ENCODE measurements around the gene PDE3A.

Gene PDE3A

GRCh38 chr12:20508359-20508758 is 140.0 kb downstream of the PDE3A start:
- in situ Hi-C loops (cut with HindIII; ENCODE audit: low sequenced_read_pairs): no loop called here
- no peak overlapping the region for H3K4me3 ChIP-seq (ENCODE audit: low read depth, low read length)
- DNase-seq (ENCODE audit: low read depth, low spot score): no peak
- TF ChIP-seq CTCF (IDR thresholded peaks at IDR 0.05; ENCODE audit: low read depth, low read length): no peak

GRCh38 chr12:20508962-20509361 is 140.6 kb downstream of the PDE3A start:
- DNase-seq (ENCODE audit: low read depth, low spot score): no peak
- H3K4me3 ChIP-seq (ENCODE audit: low read depth, low read length): no peak overlapping the region
- TF ChIP-seq CTCF (IDR thresholded peaks at IDR 0.05; ENCODE audit: low read depth, low read length): no peak
- in situ Hi-C loops (cut with HindIII; ENCODE audit: low sequenced_read_pairs): no loop called here

- no peak overlapping the region for H3K4me3 ChIP-seq (ENCODE audit: low read depth, low read length)
- DNase-seq (ENCODE audit: low read depth, low spot score): no peak
- TF ChIP-seq CTCF (IDR thresholded peaks at IDR 0.05; ENCODE audit: low read depth, low read length): no peak
- in situ Hi-C loops (cut with HindIII; ENCODE audit: low sequenced_read_pairs): no loop called here
Observed at GRCh38 chr12:20510811-20511210, 142.5 kb downstream of the PDE3A start.

DNA sequence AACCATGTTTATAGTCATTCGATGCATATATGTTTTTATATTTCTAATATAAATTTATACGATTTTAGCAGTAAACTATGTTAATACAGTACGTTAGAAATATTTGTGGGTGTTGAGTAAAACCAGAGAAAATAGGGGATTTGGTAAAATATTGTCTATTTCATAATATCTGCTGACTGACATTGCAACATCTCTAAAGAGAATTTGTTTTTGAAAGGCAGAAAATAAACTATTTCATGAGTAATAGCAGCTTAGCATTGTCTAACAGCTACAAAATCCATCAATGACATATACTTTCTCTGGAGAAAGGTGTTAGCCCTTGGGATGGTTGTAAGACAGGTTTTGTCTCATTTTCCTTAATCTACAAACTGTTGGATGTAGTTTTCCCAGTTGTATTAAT is 144.9 kb downstream of the PDE3A start:
- no peak for TF ChIP-seq CTCF (IDR thresholded peaks at IDR 0.05; ENCODE audit: low read depth, low read length)
- no peak overlapping the region for H3K4me3 ChIP-seq (ENCODE audit: low read depth, low read length)
- no peak for DNase-seq (ENCODE audit: low read depth, low spot score)
- in situ Hi-C loops (cut with HindIII; ENCODE audit: low sequenced_read_pairs): no loop called here

- DNase-seq (ENCODE audit: low read depth, low spot score): no peak
- TF ChIP-seq CTCF (IDR thresholded peaks at IDR 0.05; ENCODE audit: low read depth, low read length): no peak
- in situ Hi-C loops (cut with HindIII; ENCODE audit: low sequenced_read_pairs): no loop called here
- no peak overlapping the region for H3K4me3 ChIP-seq (ENCODE audit: low read depth, low read length)
Observed at GRCh38 chr12:20514598-20514997, 146.3 kb downstream of the PDE3A start.

DNA sequence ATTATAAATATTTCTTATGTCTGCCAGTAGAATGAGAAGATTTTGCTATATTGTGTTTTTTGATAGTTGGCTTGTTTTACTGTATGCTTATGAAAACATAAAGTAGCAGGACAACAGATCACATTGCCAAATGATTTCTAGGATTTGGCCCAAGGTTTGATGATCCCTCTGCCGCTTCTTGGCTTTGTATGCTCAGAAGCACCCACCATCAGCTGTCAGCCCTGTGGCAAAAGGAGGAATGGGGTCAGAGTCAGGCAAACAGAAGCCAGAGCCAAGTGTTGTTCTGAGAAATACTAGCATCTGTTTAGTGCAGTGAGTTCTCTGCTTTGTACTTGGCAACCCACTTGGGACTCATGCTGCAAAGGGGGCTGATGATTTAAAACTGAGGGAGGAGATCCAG is 152.2 kb downstream of the PDE3A start:
- no peak for TF ChIP-seq CTCF (IDR thresholded peaks at IDR 0.05; ENCODE audit: low read depth, low read length)
- DNase-seq (ENCODE audit: low read depth, low spot score): no peak
- in situ Hi-C loops (cut with HindIII; ENCODE audit: low sequenced_read_pairs): no loop called here
- H3K4me3 ChIP-seq (ENCODE audit: low read depth, low read length): no peak overlapping the region

GRCh38 chr12:20523658-20524057 is 155.3 kb downstream of the PDE3A start:
- no peak overlapping the region for H3K4me3 ChIP-seq (ENCODE audit: low read depth, low read length)
- in situ Hi-C loops (cut with HindIII; ENCODE audit: low sequenced_read_pairs): no loop called here
- TF ChIP-seq CTCF (IDR thresholded peaks at IDR 0.05; ENCODE audit: low read depth, low read length): no peak
- peak; percentile 58 for DNase-seq (ENCODE audit: low read depth, low spot score)
